ENCODE results near the gene PSAT1.
A peak's percentile ranks its signal among the peaks of the same experiment; 100 is the strongest.

PSAT1 gene

DNA sequence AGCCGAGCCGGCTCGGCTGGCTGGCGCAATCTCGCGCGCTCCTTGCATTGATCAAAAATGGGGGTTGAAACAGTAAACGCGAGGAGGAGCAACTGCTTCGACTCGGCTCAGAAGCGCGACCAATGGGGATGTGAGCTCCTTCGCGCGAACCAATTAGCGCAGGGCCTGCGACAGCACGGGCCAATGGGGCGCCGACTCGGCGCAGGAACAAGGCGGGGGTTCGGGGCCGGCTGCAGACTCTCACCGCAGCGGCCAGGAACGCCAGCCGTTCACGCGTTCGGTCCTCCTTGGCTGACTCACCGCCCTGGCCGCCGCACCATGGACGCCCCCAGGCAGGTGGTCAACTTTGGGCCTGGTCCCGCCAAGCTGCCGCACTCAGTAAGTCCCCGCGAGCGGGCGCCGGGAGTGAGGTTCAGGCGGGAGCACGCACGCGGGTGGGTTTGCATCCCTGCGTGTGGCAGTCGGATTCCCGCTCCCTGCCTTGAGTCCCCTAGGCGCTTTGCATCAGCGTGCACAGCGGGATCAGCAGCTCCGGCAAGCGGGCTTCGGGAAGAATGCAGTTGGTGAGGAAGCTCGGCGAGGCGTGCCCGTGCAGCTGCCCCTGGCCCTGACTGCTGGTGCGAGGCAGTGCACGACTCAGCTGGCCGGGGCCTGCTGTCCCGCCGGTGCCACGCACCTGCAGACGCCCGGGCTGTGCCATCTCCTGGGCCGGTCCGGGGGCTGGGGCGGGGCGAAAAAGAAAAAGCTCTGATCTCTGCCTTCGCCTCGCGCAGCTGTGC is at the start of gene PSAT1:
Gene PSAT1, plus strand, starts transcription at position 233 of the 779 bp plus-strand sequence. Its CDS starts 86 bp downstream, at position 319.
- intact Hi-C loops (cut with DNase I; ENCODE audit: low total_unique reads), result no loop called here
- Histone ChIP-seq H3K27ac (peak within 1 kb of the TSS; percentile 11 to 63), H3K4me3 (peak within 1 kb of the TSS; percentile 57 to 69), H3K36me3 (no peaks in the 10 kb centered on the region), H3K9me3 (no peaks in the 10 kb centered on the region), H3K4me1 (peaks cover 0 to 25% (median 15%) of the 10 kb centered on the region in 4 donors), H3K27me3 (no peaks in the 10 kb centered on the region)
- TF ChIP-seq CTCF (IDR thresholded peaks at IDR 0.05), result no peak
- peak; percentile 70 to 88 for DNase-seq

DNA sequence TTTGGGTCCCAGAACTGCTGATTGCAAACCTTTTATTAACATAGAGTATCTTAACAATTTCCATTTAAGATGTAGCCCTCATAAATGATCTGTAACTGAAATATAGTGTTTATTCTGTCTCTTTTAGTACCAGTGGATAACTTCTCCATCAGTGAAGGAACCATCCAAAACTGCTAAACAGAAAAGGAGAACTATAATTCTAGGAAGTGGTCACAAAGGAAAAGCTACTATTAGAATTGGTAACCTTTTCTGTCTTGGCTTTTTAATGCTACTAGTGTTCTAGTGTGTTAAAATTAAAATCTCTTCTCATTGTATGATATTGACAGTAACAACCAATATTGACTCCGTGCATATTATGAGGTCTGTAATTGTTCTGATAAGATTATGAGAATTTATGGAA is 48.3 kb upstream of the PSAT1 start:
- Histone ChIP-seq H3K36me3 (peaks cover 9 to 33% (median 21%) of the 10 kb centered on the region in 3 donors), H3K27me3 (no peaks in the 10 kb centered on the region), H3K9me3 (no peaks in the 10 kb centered on the region), H3K4me1 (no peaks in the 10 kb centered on the region), H3K4me3 (no peak overlapping the region), H3K27ac (no peak overlapping the region)
- intact Hi-C loops (cut with DNase I; ENCODE audit: low total_unique reads), result no loop called here
- no peak for DNase-seq
- no peak for TF ChIP-seq CTCF (IDR thresholded peaks at IDR 0.05)

DNA sequence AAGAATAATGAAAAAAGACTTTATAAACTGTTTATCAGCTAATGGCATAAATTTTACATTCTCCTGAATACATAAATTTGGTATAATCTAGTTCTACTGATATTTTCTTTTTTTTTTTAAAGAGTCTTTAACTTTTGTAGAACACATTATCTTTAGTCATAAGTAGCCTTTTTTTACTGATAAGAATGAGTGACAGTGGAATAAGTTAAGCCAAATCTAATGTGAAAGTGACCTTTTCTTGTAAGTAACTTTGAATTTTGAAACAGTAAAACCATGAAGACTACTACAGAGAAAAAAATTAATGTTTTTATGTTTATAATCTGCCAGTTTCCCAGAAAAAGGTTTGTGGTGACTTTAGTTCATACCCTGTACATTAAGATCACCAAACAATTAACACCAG is 47.4 kb upstream of the PSAT1 start:
- Histone ChIP-seq H3K4me1 (no peaks in the 10 kb centered on the region), H3K36me3 (peaks cover 5 to 34% (median 12%) of the 10 kb centered on the region in 3 donors), H3K27ac (no peak overlapping the region), H3K27me3 (no peaks in the 10 kb centered on the region), H3K4me3 (no peak overlapping the region), H3K9me3 (no peaks in the 10 kb centered on the region)
- no peak for TF ChIP-seq CTCF (IDR thresholded peaks at IDR 0.05)
- DNase-seq, result no peak
- intact Hi-C loops (cut with DNase I; ENCODE audit: low total_unique reads), result no loop called here

DNA sequence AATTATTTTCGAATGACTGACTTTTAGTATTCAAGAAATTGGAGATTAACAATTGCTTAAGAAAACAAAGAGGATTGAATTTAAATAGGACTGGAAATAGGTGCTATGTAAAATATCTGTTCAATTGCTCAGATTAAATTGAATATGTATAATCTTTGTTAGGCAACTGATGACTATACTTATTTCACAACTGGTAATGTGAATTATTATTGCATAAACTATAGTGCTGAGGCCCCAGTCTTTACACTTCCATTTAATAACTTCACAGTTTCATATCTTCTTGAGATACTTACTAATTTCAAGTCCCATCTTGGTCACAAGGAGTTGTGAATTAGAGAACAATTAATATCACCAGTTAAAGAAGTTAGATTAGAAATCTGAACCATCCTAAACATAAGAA is 44.3 kb upstream of the PSAT1 start:
- intact Hi-C loops (cut with DNase I; ENCODE audit: low total_unique reads), result no loop called here
- no peaks in the 10 kb centered on the region for H3K27me3 ChIP-seq
- peaks cover 0 to 32% (median 19%) of the 10 kb centered on the region in 3 donors for H3K36me3 ChIP-seq
- no peak for DNase-seq
- H3K27ac ChIP-seq, result no peak overlapping the region
- H3K4me3 ChIP-seq, result no peak overlapping the region
- H3K4me1 ChIP-seq, result no peaks in the 10 kb centered on the region
- no peaks in the 10 kb centered on the region for H3K9me3 ChIP-seq
- TF ChIP-seq CTCF (IDR thresholded peaks at IDR 0.05), result no peak

GRCh38 chr9:78253285-78253684 is 43.6 kb upstream of the PSAT1 start:
- Histone ChIP-seq H3K9me3 (no peaks in the 10 kb centered on the region), H3K4me3 (no peak overlapping the region), H3K27ac (no peak overlapping the region), H3K36me3 (peaks cover 0 to 37% (median 19%) of the 10 kb centered on the region in 3 donors), H3K27me3 (no peaks in the 10 kb centered on the region), H3K4me1 (no peaks in the 10 kb centered on the region)
- TF ChIP-seq CTCF (IDR thresholded peaks at IDR 0.05), result no peak
- intact Hi-C loops (cut with DNase I; ENCODE audit: low total_unique reads), result no loop called here
- no peak for DNase-seq

Measured in tibial artery (tissue), 4 donors.